ENCODE measurements around the gene DNMT1. TPM values are rescaled to one million over a fixed set of nuclear protein-coding genes. Genes with fewer than 3 reads are reported as not detected.
A peak's percentile ranks its signal among the peaks of the same experiment; 100 is the strongest.

The DNMT1 gene
- total RNA-seq, 6 donors from 2014 or later: 54.0 to 166 (median 63.9) TPM

- H3K27ac ChIP-seq: peak within 1 kb of the TSS; percentile 70 to 82 (median 76)
- 1 to 2% methylated on average over 20 to 66 of the region's 71 CpGs for WGBS, 2 donors
- no peaks in the 10 kb centered on the region for H3K27me3 ChIP-seq
- ATAC-seq (ENCODE audit: low FRiP score in 2 of 2) (peak; percentile 96 to 99), DNase-seq (peak; percentile 98 to 99)
- H3K9me3 ChIP-seq: no peaks in the 10 kb centered on the region
- peaks cover 14 to 41% (median 39%) of the 10 kb centered on the region in 4 donors for H3K36me3 ChIP-seq
- H3K4me1 ChIP-seq: peaks cover 15 to 32% (median 25%) of the 10 kb centered on the region in 4 donors
- peak in 1 of 6 experiments; percentile 48 for TF ChIP-seq CTCF (IDR thresholded peaks at IDR 0.05)
- no peak for TF ChIP-seq EP300 (IDR thresholded peaks at IDR 0.05)
- peak in 2 of 4 donors; percentile 71 to 81 for TF ChIP-seq POLR2A (IDR thresholded peaks at IDR 0.05)
- TF ChIP-seq POLR2AphosphoS5 (IDR thresholded peaks at IDR 0.05): peak; percentile 86 to 90
- H3K4me3 ChIP-seq: peak within 1 kb of the TSS; percentile 68 to 93 (median 78)
Measured at GRCh38 chr19:10106100-10106936, 88.4 kb downstream of the DNMT1 start, which contains the start of gene PPAN. Gene PPAN (plus strand): TSS chr19:10106362. CDS start chr19:10106395, 33 bp downstream.

GRCh38 chr19:10105509-10106099, 89.1 kb downstream of the DNMT1 start:
- ATAC-seq (ENCODE audit: low FRiP score in 2 of 2): no peak
- Histone ChIP-seq H3K27ac (peak overlapping the region in 3 of 4 donors; percentile 70 to 79 (median 74)), H3K4me3 (peak overlapping the region in 3 of 4 donors; percentile 68 to 80 (median 75)), H3K4me1 (peaks cover 15 to 32% (median 22%) of the 10 kb centered on the region in 4 donors), H3K27me3 (no peaks in the 10 kb centered on the region), H3K9me3 (no peaks in the 10 kb centered on the region), H3K36me3 (peaks cover 14 to 34% (median 32%) of the 10 kb centered on the region in 4 donors)
- whole genome bisulfite sequencing, 2 donors: 42% methylated on average over 16 of the region's 16 CpGs
- no peak for DNase-seq
- TF ChIP-seq POLR2AphosphoS5 (IDR thresholded peaks at IDR 0.05) (no peak), POLR2A (IDR thresholded peaks at IDR 0.05) (no peak), CTCF (IDR thresholded peaks at IDR 0.05) (no peak), EP300 (IDR thresholded peaks at IDR 0.05) (no peak)

- ATAC-seq (ENCODE audit: low FRiP score in 2 of 2): no peak
Measured at GRCh38 chr19:10104665-10105508, 89.9 kb downstream of the DNMT1 start.

More at GRCh38 chr19:10104665-10105508, 89.9 kb downstream of the DNMT1 start:
- H3K4me3 ChIP-seq: no peak overlapping the region
- peaks cover 7 to 27% (median 24%) of the 10 kb centered on the region in 4 donors for H3K36me3 ChIP-seq
- peak; percentile 52 to 58 for DNase-seq
- 41 to 44% methylated on average over 9 to 15 of the region's 15 CpGs for WGBS, 2 donors
- no peaks in the 10 kb centered on the region for H3K9me3 ChIP-seq
- no peaks in the 10 kb centered on the region for H3K27me3 ChIP-seq
- TF ChIP-seq EP300 (IDR thresholded peaks at IDR 0.05) (no peak), CTCF (IDR thresholded peaks at IDR 0.05) (no peak), POLR2A (IDR thresholded peaks at IDR 0.05) (peak in 1 of 4 donors; percentile 26), POLR2AphosphoS5 (IDR thresholded peaks at IDR 0.05) (peak in 1 of 2 donors; percentile 17)
- H3K27ac ChIP-seq: peak overlapping the region; percentile 60 to 74 (median 66)
- H3K4me1 ChIP-seq: peaks cover 15 to 32% (median 22%) of the 10 kb centered on the region in 4 donors

Data from upper lobe of left lung (tissue), 6 donors.